SK-N-SH (cell line): Measurements from ENCODE around the gene RAI1.

Source experiments
- ELF1 ChIP-seq: IDR thresholded peaks from 2 replicates; pipeline ENCODE4 v1.4.0; 2012
- EZH2phosphoT487 ChIP-seq: fragments of 200-600 bp; sonication (generic); IDR thresholded peaks from 2 replicates; pipeline ENCODE4 v1.6.1; 2017; ENCODE audit warnings: low read depth, mixed run types, mild to moderate bottlenecking, antibody characterized with exemption, moderate library complexity, borderline replicate concordance
- FOXJ3 ChIP-seq: sonication (generic); formaldehyde crosslinking; IDR thresholded peaks from 2 replicates; pipeline ENCODE4 v1.5.1; 2020; ENCODE audit warnings: mild to moderate bottlenecking, missing genetic modification reagents
- FOXM1 ChIP-seq: IDR thresholded peaks from 2 replicates; pipeline ENCODE4 v1.4.0; 2012; ENCODE audit warnings: low read depth, mild to moderate bottlenecking
- NFIC ChIP-seq: IDR thresholded peaks from 2 replicates; pipeline ENCODE4 v1.4.0; 2012; ENCODE audit warnings: borderline replicate concordance
- NRF1 ChIP-seq: IDR thresholded peaks from 2 replicates; pipeline ENCODE4 v1.6.1; 2012; ENCODE audit warnings: low read depth, mild to moderate bottlenecking, low read length
- RAD21 ChIP-seq: IDR thresholded peaks from 2 replicates; pipeline ENCODE4 v1.6.1; 2012; ENCODE audit warnings: mild to moderate bottlenecking, low read length
- RCOR1 ChIP-seq: fragments of 150-350 bp; IDR thresholded peaks from 2 replicates; pipeline ENCODE4 v1.6.1; 2017; ENCODE audit warnings: antibody characterized with exemption, low read length
- RFX5 ChIP-seq: IDR thresholded peaks from 2 replicates; pipeline ENCODE4 v1.6.1; 2012; ENCODE audit warnings: mild to moderate bottlenecking, improper control_type of control experiment, low read length
- RXRA ChIP-seq: IDR thresholded peaks from 2 replicates; pipeline ENCODE4 v1.4.0; 2012; ENCODE audit warnings: low read depth, mild to moderate bottlenecking, borderline replicate concordance
- TF ChIP-seq, protein P1 (sequence below): IDR thresholded peaks from 2 replicates; pipeline ENCODE4 v1.4.0; 2012; ENCODE audit warnings: low read depth
- TF ChIP-seq, protein P2 (sequence below): fragments of 200-600 bp; sonication (generic); IDR thresholded peaks from 2 replicates; pipeline ENCODE4 v1.6.1; 2017; ENCODE audit warnings: antibody characterized with exemption, mild to moderate bottlenecking, moderate library complexity
- TF ChIP-seq, protein P3 (sequence below): fragments of 150-350 bp; IDR thresholded peaks from 2 replicates; pipeline ENCODE4 v1.6.1; 2017; ENCODE audit warnings: antibody characterized with exemption, low read length, low read depth, borderline replicate concordance

DNA sequence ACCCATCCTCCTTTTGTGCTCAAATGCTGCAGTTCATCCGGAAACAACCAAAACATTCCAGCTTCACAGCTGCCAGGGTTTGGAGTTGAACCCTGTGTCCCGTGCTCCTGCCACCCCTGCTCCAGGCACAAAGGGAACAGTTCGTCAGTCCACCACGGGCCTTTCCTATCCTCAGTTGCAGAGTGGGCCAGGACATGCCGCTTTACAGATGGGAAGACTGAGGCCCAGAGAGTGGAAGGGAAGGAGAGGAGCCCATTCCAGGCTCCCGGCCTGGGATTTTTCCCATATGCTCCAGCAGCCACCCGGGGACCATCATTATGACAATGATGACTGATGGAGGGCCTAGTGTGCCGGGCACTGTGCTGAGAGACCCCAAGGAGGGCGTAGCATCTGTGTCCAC, 27.6 kb downstream of the RAI1 start:
- TF ChIP-seq EZH2phosphoT487 (no peak), FOXM1 (no peak), RCOR1 (no peak), RFX5 (no peak), FOXJ3 (no peak), NRF1 (no peak), RXRA (no peak), RAD21 (no peak), ELF1 (no peak), NFIC (no peak)
- TF ChIP-seq, protein P1, sequence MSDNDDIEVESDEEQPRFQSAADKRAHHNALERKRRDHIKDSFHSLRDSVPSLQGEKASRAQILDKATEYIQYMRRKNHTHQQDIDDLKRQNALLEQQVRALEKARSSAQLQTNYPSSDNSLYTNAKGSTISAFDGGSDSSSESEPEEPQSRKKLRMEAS = no peak
- TF ChIP-seq, protein P2, sequence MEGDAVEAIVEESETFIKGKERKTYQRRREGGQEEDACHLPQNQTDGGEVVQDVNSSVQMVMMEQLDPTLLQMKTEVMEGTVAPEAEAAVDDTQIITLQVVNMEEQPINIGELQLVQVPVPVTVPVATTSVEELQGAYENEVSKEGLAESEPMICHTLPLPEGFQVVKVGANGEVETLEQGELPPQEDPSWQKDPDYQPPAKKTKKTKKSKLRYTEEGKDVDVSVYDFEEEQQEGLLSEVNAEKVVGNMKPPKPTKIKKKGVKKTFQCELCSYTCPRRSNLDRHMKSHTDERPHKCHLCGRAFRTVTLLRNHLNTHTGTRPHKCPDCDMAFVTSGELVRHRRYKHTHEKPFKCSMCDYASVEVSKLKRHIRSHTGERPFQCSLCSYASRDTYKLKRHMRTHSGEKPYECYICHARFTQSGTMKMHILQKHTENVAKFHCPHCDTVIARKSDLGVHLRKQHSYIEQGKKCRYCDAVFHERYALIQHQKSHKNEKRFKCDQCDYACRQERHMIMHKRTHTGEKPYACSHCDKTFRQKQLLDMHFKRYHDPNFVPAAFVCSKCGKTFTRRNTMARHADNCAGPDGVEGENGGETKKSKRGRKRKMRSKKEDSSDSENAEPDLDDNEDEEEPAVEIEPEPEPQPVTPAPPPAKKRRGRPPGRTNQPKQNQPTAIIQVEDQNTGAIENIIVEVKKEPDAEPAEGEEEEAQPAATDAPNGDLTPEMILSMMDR = no peak
- TF ChIP-seq, protein P3, sequence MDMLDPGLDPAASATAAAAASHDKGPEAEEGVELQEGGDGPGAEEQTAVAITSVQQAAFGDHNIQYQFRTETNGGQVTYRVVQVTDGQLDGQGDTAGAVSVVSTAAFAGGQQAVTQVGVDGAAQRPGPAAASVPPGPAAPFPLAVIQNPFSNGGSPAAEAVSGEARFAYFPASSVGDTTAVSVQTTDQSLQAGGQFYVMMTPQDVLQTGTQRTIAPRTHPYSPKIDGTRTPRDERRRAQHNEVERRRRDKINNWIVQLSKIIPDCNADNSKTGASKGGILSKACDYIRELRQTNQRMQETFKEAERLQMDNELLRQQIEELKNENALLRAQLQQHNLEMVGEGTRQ = no peak
